Measurements from ENCODE around the gene CD248.

- TF ChIP-seq, protein P1, sequence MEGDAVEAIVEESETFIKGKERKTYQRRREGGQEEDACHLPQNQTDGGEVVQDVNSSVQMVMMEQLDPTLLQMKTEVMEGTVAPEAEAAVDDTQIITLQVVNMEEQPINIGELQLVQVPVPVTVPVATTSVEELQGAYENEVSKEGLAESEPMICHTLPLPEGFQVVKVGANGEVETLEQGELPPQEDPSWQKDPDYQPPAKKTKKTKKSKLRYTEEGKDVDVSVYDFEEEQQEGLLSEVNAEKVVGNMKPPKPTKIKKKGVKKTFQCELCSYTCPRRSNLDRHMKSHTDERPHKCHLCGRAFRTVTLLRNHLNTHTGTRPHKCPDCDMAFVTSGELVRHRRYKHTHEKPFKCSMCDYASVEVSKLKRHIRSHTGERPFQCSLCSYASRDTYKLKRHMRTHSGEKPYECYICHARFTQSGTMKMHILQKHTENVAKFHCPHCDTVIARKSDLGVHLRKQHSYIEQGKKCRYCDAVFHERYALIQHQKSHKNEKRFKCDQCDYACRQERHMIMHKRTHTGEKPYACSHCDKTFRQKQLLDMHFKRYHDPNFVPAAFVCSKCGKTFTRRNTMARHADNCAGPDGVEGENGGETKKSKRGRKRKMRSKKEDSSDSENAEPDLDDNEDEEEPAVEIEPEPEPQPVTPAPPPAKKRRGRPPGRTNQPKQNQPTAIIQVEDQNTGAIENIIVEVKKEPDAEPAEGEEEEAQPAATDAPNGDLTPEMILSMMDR (IDR thresholded peaks at IDR 0.05) = no peak
- TF ChIP-seq EP300 (IDR thresholded peaks at IDR 0.05) = no peak
These were observed 2.7 kb downstream of the CD248 start for GRCh38 chr11:66314186-66314501.
